HG03442 (cell line): ENCODE measurements around the gene RPL10A.
A peak's percentile ranks its signal among the peaks of the same experiment; 100 is the strongest.
"Not testable (repeated sequence)": the region's sequence is repeated elsewhere in the genome, so short reads cannot be mapped to it uniquely, and the experiment has no call there.

Experiments used
- ATAC-seq: cut with Tn5 transposase; IDR thresholded peaks from one replicate; pipeline ENCODE4 v1.9.1; 2021; ENCODE audit warnings: mild to moderate bottlenecking, moderate library complexity; ENCODE audit not compliant: unreplicated experiment

Gene RPL10A

GRCh38 chr6:35468181-35468979, at the start of gene RPL10A:
Gene RPL10A (plus strand): TSS chr6:35468401. CDS start chr6:35468435, 34 bp downstream.
- ATAC-seq, result peak; percentile 76

GRCh38 chr6:35419417-35419816, 48.8 kb upstream of the RPL10A start:
- ATAC-seq, result no peak

- no peak for ATAC-seq
Measured at GRCh38 chr6:35419961-35420360, 48.2 kb upstream of the RPL10A start.

GRCh38 chr6:35425284-35425683, 42.9 kb upstream of the RPL10A start:
- ATAC-seq, result no peak

GRCh38 chr6:35426074-35426473, 42.1 kb upstream of the RPL10A start:
- ATAC-seq, result no peak

GRCh38 chr6:35427435-35427834, 40.8 kb upstream of the RPL10A start:
- no peak for ATAC-seq

- no peak for ATAC-seq
Measured at GRCh38 chr6:35427851-35428321, 40.3 kb upstream of the RPL10A start.

GRCh38 chr6:35428421-35429149, 39.6 kb upstream of the RPL10A start:
- ATAC-seq, result no peak

- ATAC-seq, result no peak
Measured at GRCh38 chr6:35429463-35429862, 38.7 kb upstream of the RPL10A start.

GRCh38 chr6:35432291-35432690, 35.9 kb upstream of the RPL10A start:
- no peak for ATAC-seq

GRCh38 chr6:35432702-35433101, 35.5 kb upstream of the RPL10A start:
- not testable (repeated sequence) for ATAC-seq

- ATAC-seq, result no peak
Measured at GRCh38 chr6:35435074-35435837, 32.9 kb upstream of the RPL10A start.

GRCh38 chr6:35436071-35436857, 31.9 kb upstream of the RPL10A start:
- ATAC-seq, result no peak

GRCh38 chr6:35438378-35439065, 29.7 kb upstream of the RPL10A start:
- ATAC-seq, result not testable (repeated sequence)

- ATAC-seq, result no peak
Measured at GRCh38 chr6:35439308-35439707, 28.9 kb upstream of the RPL10A start.

- no peak for ATAC-seq
Measured at GRCh38 chr6:35441205-35441604, 27.0 kb upstream of the RPL10A start.

- no peak for ATAC-seq
Measured at GRCh38 chr6:35441642-35442041, 26.6 kb upstream of the RPL10A start.

- ATAC-seq, result no peak
Measured at GRCh38 chr6:35442693-35443092, 25.5 kb upstream of the RPL10A start.

- ATAC-seq, result no peak
Measured at GRCh38 chr6:35443341-35444030, 24.7 kb upstream of the RPL10A start.
